Natural killer cell treated with Interleukin-12 subunit alpha and Interleukin-12 subunit beta and Interleukin-15 and Interleukin-18, amount 100 ng/mL, for 72 hours (primary cell): ENCODE measurements around the gene FAM193A. TPM values are rescaled to one million over a fixed set of nuclear protein-coding genes. Genes with fewer than 3 reads are reported as not detected.
"Not testable (repeated sequence)": the region's sequence is repeated elsewhere in the genome, so short reads cannot be mapped to it uniquely, and the experiment has no call there.

Experiments
- ATAC-seq, 2 donors: fragments of 150-1000 bp; cut with Tn5 transposase in 1 of 2; sonication (Bioruptor Pico), chemical (Tn5 transposase) in 1 of 2; 2 replicates each; pipeline ENCODE4 v1.10.0; 2021
- DNase-seq: peaks from one replicate; pipeline ENCODE4 v3.0.0; 2022; ENCODE audit warnings: low spot score
- H3K27ac Mint-ChIP-seq, 2 donors: 1 replicate in 1 of 2; 2 replicates in 1 of 2; pipeline ENCODE4 v1.8.0; 2022; ENCODE audit warnings: mixed read lengths in 2 of 2, mild to moderate bottlenecking in 1 of 2, moderate library complexity in 1 of 2
- H3K27me3 Mint-ChIP-seq, 2 donors: 1 replicate in 1 of 2; 2 replicates in 1 of 2; pipeline ENCODE4 v1.8.0; 2022; ENCODE audit warnings: mixed read lengths in 2 of 2
- H3K36me3 Mint-ChIP-seq: one replicate; pipeline ENCODE4 v1.8.0; 2022; ENCODE audit warnings: mixed read lengths
- H3K4me1 Mint-ChIP-seq, 2 donors: 1 replicate in 1 of 2; 2 replicates in 1 of 2; pipeline ENCODE4 v1.8.0; 2022; ENCODE audit warnings: low read depth in 2 of 2, mixed read lengths in 2 of 2, mild to moderate bottlenecking in 1 of 2
- H3K4me3 Mint-ChIP-seq: one replicate; pipeline ENCODE4 v1.8.0; 2022; ENCODE audit warnings: mixed read lengths
- H3K9me3 Mint-ChIP-seq: 2 replicates; pipeline ENCODE4 v1.8.0; 2022; ENCODE audit warnings: mixed read lengths
- total RNA-seq, 2 donors: library from RNA; stranded (reverse); gene quantifications; one replicate each; pipeline ENCODE4 v1.2.3, GENCODE V29; 2022

Gene FAM193A
- total RNA-seq, 2 donors from 2014 or later: 28.0 to 50.9 TPM

- Mint-ChIP-seq H3K4me1 (peaks cover 50% of the 10 kb centered on the region in 2 donors), H3K36me3 (peaks cover 13% of the 10 kb centered on the region), H3K27ac (peak overlapping the region in 1 of 2 donors; percentile 64), H3K9me3 (no peaks in the 10 kb centered on the region), H3K4me3 (no peak overlapping the region), H3K27me3 (no peaks in the 10 kb centered on the region)
- ATAC-seq (no peak), DNase-seq (peak; percentile 35)
Measured at GRCh38 chr4:2750719-2751605, 214.5 kb downstream of the FAM193A start.

DNA sequence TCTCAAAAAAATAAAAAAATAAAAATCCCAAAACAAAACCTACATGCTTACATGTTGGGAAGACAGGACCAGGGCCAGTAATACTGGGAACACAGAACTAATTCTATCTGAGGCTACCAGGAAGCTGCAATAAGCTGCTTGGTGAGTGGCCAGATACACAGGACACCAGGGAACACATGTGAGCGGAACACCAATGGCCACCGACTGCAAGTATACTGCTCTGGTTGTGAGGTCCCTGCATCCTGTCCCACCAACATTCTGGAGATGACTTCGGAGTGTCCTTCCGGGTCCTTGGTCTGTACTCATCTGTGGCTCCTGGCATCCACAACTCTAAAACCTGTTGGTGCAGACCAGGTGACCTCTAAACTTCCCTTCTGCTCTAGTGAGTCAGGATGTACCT is 217.0 kb downstream of the FAM193A start:
- no peaks in the 10 kb centered on the region for H3K9me3 Mint-ChIP-seq
- peak overlapping the region in 1 of 2 donors; percentile 65 for H3K27ac Mint-ChIP-seq
- H3K27me3 Mint-ChIP-seq: no peaks in the 10 kb centered on the region
- DNase-seq (peak; percentile 5), ATAC-seq (no peak)
- no peak overlapping the region for H3K4me3 Mint-ChIP-seq
- peaks cover 29 to 37% of the 10 kb centered on the region in 2 donors for H3K4me1 Mint-ChIP-seq
- H3K36me3 Mint-ChIP-seq: peaks cover 5% of the 10 kb centered on the region

DNA sequence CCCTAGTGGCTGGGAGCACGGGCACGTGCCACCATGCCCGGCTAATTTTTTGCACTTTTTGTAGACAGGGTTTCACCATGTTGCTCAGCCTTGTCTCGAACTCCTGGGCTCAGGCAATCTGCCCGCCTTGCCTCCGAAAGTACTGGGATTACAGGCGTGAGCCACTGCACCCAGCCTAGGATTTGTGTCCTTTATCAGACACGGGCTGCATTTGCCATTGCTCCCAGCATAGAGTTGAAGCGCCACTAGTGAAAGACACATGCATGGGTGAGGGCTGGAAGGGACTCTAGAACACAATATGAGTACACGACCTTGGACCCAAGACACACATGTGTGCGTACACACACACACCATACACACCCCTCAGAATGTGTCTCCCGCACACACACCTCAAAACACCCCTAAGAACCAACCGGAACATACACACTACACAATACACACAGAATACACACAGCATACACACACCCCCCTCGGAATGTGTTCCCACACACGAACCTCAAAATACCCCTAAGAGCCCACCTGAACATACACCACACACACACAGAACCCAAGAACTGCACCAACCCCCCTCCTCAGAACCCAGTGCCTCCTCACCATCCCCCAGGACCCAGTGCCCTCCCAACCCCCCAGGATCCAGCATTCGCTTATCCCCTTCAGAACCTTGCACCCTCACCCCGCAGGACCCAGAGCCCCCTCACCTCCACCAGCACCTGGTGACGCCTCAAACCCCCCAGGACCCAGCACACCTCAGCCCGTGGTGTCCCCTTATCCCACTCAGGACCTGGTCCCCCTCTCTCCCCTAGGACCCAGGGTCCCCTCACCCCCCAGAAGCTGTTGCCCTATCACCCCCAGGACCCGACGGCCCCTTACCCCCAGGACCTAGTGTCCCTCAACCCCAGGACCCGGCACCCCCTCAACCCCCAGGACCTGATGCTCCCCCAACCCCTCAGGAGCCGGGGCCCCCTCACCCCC is 218.7 kb downstream of the FAM193A start:
- ATAC-seq (no peak), DNase-seq (peak; percentile 55)
- Mint-ChIP-seq H3K27ac (peak overlapping the region; percentile 65 to 72), H3K27me3 (no peaks in the 10 kb centered on the region), H3K36me3 (peaks cover 5% of the 10 kb centered on the region), H3K4me3 (peak overlapping the region; percentile 94), H3K4me1 (peaks cover 24 to 34% of the 10 kb centered on the region in 2 donors), H3K9me3 (no peaks in the 10 kb centered on the region)

DNA sequence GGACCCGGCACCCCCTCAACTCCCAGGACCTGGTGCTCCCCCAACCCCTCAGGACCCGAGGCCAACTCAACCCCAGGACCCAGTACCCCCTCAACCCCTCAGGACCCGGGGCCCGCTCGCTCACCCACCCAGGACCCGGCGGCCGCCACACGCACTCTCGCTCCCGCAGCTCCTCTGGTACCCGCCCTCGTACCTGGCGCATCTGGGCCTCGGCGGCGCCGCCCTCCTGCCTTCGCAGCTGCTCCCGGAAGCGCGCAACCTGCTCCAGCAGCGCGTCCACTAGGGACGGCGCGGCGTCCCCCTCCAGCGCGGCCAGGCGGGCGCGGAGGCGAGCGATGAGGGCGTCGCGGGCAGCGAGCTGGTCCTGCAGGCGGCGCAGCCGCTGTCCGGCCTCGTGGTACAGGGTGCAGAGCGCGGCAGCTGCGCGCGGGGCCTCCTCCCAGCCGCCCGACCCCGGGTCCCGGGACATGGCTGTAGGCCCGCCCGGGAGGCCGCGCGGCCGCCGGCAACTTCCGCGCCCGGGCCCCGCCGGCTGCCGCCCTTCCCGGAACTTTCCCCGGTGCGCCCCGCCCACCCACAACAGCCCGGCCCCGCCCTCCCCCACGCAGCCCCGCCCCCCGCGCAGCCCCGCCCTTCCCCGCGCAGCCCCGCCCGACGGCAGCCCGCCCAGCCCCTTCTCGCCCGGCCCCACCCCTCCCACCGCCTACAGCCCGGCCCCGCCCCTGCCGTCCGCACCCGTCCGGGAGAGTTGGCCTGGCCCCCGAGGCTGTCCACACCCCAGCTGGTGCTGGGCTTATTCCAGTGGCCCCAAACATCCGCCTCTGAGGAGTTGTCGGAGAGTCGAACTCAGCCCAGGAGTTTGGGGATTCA is 219.6 kb downstream of the FAM193A start, which contains the start of gene TNIP2:
TNIP2 (minus strand) TSS at position 516 of the 870 bp plus-strand sequence; CDS start at position 469, 47 bp downstream.
- DNase-seq (peak; percentile 88), ATAC-seq (peak; percentile 88 to 92)
- Mint-ChIP-seq H3K36me3 (peaks cover 5% of the 10 kb centered on the region), H3K27me3 (no peaks in the 10 kb centered on the region), H3K9me3 (no peaks in the 10 kb centered on the region), H3K4me1 (peaks cover 21 to 33% of the 10 kb centered on the region in 2 donors), H3K27ac (peak within 1 kb of the TSS; percentile 70 to 72), H3K4me3 (peak within 1 kb of the TSS; percentile 94)

GRCh38 chr4:2756691-2757350 is 220.4 kb downstream of the FAM193A start:
- Mint-ChIP-seq H3K4me1 (peaks cover 19 to 31% of the 10 kb centered on the region in 2 donors), H3K36me3 (peaks cover 5% of the 10 kb centered on the region), H3K27me3 (no peaks in the 10 kb centered on the region), H3K9me3 (no peaks in the 10 kb centered on the region), H3K27ac (peak overlapping the region; percentile 10 to 70), H3K4me3 (peak overlapping the region; percentile 47)
- DNase-seq (peak; percentile 8), ATAC-seq (no peak)

DNA sequence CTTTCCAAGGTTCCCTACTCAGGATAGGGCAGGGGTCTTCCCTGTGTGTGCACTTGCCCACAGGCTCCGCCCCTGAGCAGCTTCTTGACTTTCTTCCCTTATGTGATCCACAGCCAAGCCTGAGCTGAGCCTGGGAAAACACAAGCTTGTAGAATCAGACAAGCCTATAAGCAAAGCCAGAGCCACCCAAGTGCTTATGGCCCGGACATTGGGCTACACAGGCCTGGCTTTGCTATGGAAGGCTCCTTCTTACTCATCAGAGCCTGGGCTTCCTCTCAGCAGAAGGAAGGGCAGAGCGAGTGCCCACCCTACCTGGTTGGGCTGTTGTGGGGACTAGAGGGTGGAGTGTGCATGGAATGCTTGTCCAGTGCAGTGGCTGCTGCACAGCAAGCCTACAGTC is 221.0 kb downstream of the FAM193A start:
- H3K9me3 Mint-ChIP-seq: no peaks in the 10 kb centered on the region
- H3K27ac Mint-ChIP-seq: peak overlapping the region; percentile 10 to 70
- ATAC-seq (no peak), DNase-seq (peak; percentile 48)
- peaks cover 5% of the 10 kb centered on the region for H3K36me3 Mint-ChIP-seq
- no peaks in the 10 kb centered on the region for H3K27me3 Mint-ChIP-seq
- H3K4me1 Mint-ChIP-seq: peaks cover 14 to 33% of the 10 kb centered on the region in 2 donors
- H3K4me3 Mint-ChIP-seq: peak overlapping the region; percentile 47

DNA sequence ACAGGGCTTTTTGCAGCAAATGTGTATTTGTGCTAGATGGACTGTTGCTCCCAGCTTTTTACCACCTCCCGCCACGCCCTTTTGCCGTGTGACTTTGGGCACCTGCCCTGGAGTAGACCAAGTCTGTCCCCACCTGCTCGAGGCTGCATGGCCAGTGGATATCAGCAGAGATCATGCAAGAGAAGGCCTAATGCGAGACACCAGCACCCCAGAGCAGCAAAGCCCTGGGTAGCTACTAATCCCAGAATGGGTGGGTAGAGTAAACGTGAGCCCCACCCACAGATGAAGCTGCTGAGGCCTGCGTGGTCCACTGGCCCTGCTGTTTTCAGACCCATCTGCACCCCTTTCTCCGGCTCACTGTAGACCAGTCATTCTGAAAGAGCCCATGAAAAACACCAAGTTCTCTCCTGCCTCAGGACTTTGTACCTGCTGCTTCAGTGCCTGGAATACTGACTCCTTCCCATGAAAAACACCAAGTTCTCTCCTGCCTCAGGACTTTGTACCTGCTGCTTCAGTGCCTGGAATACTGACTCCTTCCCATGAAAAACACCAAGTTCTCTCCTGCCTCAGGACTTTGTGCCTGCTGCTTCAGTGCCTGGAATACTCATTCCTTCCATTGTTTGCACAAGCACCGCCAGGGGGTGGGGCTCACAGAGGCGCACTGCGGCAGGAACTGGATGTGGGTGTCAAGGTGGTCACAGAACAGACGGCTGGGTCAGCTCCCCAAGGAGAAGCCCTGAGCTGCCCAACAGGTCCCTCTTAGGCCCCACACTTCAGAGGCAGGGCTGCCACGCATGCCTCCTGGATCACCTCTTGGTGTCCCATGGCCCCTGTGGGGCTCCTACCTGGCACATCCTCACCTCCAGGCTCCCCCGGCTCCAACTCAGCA is 224.8 kb downstream of the FAM193A start:
- Mint-ChIP-seq H3K4me1 (peaks cover 0 to 18% of the 10 kb centered on the region in 2 donors), H3K36me3 (no peaks in the 10 kb centered on the region), H3K27ac (peak overlapping the region in 1 of 2 donors; percentile 21), H3K9me3 (no peaks in the 10 kb centered on the region), H3K4me3 (no peak overlapping the region), H3K27me3 (no peaks in the 10 kb centered on the region)
- ATAC-seq: peak in 1 of 2 donors; percentile 36
- DNase-seq: peak; percentile 64

- ATAC-seq: no peak
- no peaks in the 10 kb centered on the region for H3K36me3 Mint-ChIP-seq
- no peak overlapping the region for H3K27ac Mint-ChIP-seq
- no peaks in the 10 kb centered on the region for H3K27me3 Mint-ChIP-seq
- H3K9me3 Mint-ChIP-seq: no peaks in the 10 kb centered on the region
- no peak overlapping the region for H3K4me3 Mint-ChIP-seq
- peak; percentile 29 for DNase-seq
- peaks cover 0 to 22% of the 10 kb centered on the region in 2 donors for H3K4me1 Mint-ChIP-seq
Measured at GRCh38 chr4:2762048-2762447, 225.6 kb downstream of the FAM193A start.

GRCh38 chr4:2762486-2763370 is 226.3 kb downstream of the FAM193A start:
- H3K36me3 Mint-ChIP-seq, ATAC-seq, H3K27ac Mint-ChIP-seq, H3K4me3 Mint-ChIP-seq, H3K9me3 Mint-ChIP-seq, H3K27me3 Mint-ChIP-seq: not testable (repeated sequence)
- peak; percentile 54 for DNase-seq
- H3K4me1 Mint-ChIP-seq: peaks cover 0 to 19% of the 10 kb centered on the region in 2 donors

GRCh38 chr4:2763511-2763967 is 227.1 kb downstream of the FAM193A start:
- no peaks in the 10 kb centered on the region for H3K9me3 Mint-ChIP-seq
- H3K4me1 Mint-ChIP-seq: peaks cover 0 to 19% of the 10 kb centered on the region in 2 donors
- peak overlapping the region; percentile 57 for H3K4me3 Mint-ChIP-seq
- DNase-seq: peak; percentile 48
- no peaks in the 10 kb centered on the region for H3K27me3 Mint-ChIP-seq
- H3K36me3 Mint-ChIP-seq: no peaks in the 10 kb centered on the region
- H3K27ac Mint-ChIP-seq: no peak overlapping the region
- no peak for ATAC-seq
